ENCODE results near the gene TBC1D22A.

Gene TBC1D22A

DNA sequence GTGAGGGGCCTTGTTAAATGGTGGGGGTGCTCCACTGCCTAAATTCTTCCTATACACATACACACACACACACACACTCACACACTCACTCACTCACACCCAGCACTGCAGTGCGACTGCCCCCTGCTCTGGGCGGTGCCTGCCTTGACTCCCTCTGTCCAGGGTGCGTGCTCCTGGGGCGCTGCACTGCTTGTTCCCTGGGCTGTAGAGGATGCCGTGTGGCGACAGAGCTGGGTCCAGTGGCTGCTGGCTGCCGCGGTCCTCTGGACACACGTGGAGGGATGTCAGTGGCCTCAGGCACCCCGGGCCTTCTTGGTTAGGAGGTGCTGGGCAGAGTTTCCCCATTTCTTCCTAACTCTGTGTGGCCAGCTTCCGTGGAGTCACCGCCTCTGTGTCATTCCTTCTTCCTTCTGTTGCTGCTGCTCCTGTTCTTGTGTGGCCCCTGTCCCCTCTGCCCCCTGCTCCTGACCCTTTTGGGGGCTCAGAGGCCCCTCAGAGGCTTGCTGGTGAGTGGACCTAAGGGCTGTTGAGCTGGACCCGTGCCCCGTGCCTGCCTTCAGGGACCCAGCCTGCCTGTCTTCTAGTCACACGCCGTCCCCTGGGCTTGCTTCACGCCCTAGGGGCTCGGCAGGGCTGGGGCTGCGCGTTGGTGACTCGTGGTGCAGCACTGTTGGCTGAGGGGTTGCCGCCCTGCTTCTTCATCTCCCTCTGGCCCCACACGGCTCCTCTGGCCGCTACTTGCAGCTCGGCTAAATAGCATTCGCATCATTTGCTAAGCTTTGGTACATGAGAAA, 147.0 kb downstream of the TBC1D22A start:
- no peak for DNase-seq (ENCODE audit: low read depth in 2 of 2)

DNA sequence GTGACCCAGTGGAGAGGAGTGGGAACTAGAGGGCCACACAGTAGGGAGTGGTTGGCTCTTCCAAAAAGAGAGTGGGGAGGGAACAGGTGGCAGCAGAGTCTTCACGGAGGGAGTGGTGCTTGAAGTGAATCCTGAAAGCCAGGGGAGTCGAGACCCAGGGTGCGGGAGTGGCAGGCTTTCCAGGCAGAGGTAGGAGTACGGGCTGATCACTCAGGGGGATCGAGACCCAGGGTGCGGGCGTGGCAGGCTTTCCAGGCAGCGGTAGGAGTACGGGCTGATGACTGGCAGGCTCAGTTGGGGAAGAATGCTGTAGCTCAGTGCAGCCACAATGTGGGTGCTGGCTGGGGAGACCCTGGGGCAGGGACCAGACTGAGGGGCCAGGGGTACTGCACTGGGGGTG, 148.2 kb downstream of the TBC1D22A start:
- no peak for DNase-seq (ENCODE audit: low read depth in 2 of 2)

DNA sequence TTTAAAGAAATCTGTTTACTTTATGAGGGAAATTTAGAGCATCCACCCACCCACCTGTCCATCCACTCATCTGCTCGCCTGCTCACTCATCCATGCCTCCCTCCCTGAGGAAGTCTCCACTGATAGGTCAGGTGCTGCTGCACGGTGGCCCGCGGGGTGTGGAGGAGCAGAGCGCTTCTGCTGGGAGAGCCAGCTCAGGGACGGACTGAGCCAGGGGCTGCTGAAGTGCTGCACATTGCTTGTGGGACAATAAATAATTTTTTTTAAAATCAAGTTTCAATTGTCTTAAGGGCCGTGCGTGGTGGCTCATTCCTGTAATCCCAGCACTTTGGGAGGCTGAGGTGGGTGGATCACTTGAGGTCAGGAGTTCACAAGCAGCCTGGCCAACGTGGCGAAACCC, 148.9 kb downstream of the TBC1D22A start:
- no peak for DNase-seq (ENCODE audit: low read depth in 2 of 2)

DNA sequence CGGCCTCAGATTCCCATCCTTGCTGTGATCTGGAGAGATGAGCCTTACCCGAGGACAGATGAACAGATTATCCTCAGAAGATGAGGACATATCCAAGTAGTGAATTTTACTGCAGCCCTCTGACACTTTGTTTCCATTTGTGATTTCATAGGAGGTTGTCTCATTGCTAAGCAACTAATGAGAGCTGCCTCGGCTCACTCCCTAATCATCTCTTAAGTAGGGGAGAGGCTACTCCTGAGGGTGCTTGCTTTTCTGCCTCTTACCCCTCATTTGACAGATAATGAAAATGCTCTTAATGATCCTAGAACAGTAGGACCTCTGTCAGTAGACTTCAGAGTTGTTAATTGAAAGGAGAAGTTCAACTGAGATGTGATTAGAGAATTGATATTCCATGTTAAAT, 150.9 kb downstream of the TBC1D22A start:
- DNase-seq (ENCODE audit: low read depth in 2 of 2), result no peak

DNA sequence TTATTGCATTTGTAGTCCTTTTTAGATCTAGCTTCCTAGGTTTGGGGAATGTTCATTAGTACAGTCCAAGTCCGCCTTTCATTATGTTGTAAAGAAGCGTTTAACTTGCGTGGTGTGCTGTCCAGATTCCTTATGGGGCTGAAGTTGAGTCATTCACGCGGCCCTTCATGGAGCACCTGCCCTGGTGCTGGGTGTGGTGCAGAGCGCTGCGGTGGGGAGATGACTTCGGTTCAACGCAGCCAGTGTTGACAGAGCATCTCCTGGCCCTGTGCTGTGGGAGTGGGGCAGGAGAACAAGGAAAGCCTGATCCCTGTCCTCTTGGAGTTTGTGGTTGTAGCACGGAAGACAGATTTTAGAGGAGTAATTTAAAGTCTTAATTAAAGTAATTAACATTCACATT, 152.0 kb downstream of the TBC1D22A start:
- no peak for DNase-seq (ENCODE audit: low read depth in 2 of 2)

DNA sequence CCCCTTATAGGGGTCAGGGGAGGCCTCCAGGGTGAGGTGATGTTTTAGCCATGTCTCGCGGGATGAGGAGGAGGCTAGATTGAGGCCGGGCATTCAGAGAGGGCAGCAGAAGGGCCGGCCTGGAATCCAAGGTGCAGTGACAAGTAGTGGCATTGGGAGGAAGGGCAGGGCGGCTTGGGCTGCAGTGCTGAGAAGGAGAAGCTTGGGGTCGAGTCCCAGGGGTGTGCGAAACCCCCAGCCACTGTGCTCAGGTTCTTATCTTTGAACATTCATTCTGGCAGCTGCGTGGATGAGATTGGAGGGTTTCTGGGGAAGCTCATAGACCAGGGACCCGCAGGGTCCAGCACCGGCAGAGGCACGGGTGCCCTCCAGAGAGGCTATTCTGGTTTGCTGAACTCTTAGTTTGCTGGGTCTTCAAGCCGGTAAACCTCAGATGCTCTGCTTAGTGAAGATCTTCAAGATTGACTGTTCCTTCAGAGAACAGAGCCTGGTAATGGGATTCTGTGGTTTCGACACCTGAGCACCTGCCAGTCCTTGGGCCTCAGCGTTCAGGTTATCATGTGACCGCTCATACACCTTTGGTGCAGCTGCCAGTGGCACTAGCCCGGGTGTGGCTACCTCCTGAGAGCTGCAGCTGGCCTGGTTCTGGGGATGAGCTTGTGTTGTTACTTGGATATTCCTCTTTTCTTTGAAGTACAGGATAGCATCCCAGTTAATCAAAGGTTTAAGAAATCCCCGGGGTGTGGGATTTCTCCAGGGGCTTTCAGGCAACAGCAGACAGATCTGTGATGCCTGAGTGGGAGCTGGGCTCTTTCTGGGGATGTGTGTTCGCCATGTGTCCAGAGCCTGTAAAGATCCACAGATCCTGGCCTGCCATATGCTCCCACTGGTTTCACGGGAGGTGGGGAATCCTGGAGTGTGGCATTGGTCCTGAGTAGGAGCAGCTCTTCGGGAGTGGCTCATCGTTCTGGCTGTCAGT, 152.8 kb downstream of the TBC1D22A start:
- no peak for DNase-seq (ENCODE audit: low read depth in 2 of 2)

DNA sequence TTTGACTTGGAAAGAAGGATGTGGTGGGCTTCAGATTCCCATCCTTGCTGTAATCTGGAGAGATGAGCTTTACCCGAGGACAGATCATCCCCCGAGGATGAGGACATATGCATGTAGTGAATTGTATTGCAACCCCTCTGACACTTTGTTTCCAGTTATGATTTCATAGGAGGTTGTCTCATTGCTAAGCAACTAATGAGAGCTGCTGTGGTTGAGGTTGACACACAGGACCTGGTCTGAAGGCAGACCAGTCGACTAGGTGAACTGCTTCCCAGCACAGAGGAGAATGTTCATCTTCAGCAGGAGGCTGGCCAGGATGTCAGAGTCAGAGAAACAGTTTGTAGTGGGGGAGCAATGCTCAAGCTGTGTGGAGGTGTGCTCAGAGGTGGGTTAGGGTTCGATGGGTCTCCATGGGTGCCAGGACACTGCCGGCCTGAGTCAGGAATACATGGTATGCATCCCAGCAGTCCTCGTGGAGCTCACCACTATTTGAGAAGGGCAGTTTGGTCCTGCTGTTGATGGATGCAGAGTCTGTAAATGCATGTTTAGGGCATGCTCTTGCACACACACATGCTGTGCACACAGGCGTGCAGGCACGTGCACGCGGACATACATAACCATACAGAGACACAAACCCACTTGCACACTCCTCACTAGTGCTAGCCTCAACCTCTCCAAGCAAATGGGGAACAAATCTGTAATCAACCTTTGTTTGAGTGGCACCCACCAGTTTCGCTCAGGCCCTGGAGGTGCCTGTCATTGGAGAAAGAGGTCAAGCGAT, 153.7 kb downstream of the TBC1D22A start:
- no peak for DNase-seq (ENCODE audit: low read depth in 2 of 2)

DNA sequence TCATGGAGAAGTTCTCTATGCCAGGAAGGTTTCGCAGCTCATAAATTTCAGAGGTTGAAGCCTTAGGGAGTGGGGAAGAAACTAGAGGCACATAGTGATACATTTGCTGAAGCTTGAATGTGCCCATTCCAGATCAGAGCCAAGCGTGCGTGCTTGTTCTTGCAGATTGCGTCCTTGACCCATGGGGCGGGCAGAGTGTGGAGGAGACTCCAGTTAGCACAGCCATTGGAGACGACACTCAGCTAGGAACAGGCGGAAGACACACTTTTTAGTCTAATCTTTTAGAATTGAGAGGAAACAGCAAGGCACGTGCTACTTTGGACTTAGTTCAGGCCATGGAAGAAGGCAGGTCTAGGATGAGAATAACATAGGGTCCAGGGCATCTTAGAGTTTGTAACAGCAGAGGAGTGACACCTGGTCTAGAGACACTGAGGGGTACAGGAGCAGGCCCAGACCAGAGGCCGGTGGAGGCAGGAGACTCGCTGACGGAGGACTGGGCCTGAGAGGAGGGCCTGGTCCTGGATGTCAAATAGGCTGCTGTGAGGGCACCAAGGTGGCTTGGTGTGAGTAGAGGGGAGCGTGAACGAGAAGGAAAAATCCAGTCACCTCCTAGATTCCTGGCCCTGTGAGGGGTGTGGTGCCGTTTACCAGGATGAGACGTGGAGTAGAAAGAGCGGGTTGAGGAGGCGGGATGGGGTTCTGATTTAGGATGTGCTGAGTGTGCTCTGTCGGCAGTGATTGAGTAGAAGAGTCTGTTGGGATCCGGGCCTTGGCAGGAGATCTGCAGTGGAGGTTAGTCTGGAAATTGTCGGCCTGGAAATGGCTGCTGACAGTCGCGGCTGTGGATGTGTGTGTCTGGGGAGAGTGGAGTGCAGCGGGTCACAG, 154.7 kb downstream of the TBC1D22A start:
- no peak for DNase-seq (ENCODE audit: low read depth in 2 of 2)

DNA sequence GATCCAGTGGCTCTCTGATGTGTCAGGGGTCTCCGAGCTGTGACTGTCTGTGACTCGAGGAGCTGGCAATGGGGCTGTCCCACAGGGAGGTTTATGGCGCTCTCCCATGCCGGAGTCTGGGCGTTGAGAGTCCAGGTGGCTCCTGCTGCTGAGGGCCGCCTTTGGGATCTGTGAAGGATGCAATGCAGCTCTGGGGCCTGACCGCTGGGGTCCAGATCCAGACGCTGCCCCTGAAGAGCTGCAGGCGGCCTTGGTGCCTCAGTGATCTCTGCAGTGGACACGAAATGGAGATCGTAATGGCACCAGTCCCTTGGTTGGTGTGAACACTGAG, 155.3 kb downstream of the TBC1D22A start:
- no peak for DNase-seq (ENCODE audit: low read depth in 2 of 2)

DNA sequence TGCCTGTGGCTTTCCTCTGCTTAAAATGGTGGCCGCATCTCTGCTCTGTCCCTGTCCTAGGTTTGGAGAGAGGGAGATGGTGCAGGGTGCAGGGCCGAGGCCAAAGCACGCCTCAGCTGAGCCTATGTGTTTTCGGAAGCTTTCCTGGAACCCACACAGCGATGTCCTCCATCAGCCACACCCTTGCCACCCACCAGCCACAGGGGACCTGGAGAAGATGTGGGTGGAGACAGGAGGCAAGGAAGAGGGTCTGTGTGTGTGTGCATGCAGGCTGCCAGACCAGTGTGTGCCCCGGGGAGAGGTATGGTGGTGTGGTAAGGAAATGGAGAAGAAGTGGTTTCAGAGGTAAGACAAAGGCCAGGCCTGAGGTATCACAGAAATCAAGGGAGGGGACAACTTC, 155.7 kb downstream of the TBC1D22A start:
- no peak for DNase-seq (ENCODE audit: low read depth in 2 of 2)

DNA sequence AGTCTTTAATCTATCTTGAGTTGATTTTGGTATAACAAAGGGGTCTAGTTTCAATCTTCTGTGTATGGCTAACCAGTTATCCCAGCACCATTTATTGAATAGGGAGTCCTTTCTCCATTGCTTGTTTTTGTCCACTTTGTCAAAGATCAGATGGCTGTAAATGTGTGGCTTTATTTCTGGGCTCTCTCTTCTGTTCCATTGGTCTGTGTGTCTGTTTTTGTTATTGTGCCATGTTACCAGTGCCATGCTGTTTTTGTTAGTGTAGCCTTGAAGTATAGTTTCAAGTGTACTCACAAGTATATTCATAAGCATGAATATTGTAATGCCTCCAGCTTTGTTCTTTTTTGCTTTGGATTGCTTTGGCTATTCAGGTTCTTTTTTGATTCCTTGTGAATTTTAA, 159.6 kb downstream of the TBC1D22A start:
- DNase-seq (ENCODE audit: low read depth in 2 of 2), result no peak

DNA sequence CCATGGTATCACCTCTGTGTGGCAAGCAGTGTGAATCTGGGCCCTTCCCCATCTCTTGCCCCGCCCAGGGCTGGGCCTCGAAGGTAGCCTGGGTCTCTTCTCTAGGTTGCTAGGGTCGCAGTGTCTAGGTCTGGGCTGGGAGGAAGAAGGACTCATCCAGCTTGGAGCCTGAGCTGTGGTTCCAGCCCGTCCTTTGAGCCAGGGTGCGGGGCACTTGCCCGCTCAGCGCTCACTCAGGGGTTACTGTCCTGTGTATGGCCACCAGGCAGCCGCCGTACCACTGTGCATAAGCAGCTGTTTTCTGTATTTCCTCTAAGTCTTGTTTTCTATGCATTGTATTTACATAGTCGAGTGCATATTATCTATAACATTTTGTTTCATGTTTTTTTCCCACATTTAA, 160.9 kb downstream of the TBC1D22A start:
- no peak for DNase-seq (ENCODE audit: low read depth in 2 of 2)

DNA sequence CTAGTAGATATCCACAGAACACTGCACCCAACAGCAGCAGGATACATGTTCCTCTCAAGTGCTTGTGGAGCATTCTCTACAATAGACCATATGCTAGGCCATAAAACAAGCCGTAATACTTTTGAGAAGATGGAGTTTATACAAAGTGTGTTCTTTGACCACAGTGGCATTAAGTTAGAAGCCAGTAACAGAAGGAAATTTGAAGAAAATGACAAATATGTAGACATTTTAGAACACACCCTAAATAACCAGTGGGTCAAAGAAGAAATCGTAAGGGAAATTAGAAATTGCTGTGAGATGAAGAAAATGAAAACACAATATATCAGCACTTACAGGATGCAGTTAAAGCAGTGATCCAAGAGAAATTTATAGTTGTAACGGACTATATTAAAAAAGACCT, 163.4 kb downstream of the TBC1D22A start:
- no peak for DNase-seq (ENCODE audit: low read depth in 2 of 2)

DNA sequence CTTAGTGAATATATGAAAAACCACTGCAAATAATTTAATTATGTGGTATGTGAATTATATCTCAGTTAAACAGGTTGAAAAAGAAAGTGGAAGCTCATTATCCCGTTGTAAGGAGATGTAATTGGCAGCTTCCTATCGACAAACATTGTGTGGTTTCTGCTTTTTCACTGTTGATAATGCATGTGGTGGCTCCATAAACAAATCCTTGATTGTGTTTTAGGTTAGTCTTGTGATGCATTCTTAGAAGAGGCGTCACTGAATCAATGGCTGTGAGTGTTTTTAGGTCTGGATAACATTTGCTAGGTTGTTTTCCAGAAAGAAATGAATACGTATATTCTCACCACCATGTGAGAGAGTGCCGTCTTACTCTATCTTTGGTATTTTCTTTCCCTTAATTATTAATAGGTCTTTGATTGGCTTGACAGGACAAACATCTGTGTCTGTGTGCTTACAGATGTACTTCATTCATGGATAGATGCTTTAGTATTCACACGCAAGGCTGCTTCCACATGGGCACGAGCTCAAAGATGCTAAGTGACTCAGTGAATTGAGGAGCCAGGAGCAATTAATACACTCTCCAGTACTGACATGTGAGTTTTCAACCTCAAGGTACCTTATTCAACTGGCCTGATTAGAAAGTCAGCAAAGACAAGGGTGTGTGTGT, 166.7 kb downstream of the TBC1D22A start:
- DNase-seq (ENCODE audit: low read depth in 2 of 2), result peak; percentile 39 to 43

DNA sequence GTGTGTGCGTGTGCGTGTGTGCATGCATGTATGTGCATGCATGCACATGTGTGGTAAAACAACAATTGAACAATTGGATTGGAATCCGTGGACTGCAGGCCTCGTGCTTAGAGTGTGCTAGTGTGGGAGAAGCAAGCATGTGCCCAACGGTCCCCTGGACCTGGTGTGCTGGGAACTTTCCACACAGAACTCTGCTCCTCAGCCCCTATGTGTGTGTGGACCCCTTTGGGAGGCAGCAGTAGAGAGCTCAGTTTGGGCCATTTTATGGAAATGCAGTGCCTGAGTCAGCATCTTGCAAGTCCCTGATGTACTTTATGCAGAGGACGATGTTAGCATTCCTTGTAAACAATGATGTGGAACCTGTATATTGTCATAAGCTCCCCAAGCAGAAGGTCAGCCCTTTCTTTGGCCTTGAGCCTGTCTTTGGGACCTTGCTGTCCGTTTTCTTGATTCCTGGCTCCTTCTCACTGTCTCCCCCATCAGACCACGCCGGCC, 167.3 kb downstream of the TBC1D22A start:
- DNase-seq (ENCODE audit: low read depth in 2 of 2), result no peak

DNA sequence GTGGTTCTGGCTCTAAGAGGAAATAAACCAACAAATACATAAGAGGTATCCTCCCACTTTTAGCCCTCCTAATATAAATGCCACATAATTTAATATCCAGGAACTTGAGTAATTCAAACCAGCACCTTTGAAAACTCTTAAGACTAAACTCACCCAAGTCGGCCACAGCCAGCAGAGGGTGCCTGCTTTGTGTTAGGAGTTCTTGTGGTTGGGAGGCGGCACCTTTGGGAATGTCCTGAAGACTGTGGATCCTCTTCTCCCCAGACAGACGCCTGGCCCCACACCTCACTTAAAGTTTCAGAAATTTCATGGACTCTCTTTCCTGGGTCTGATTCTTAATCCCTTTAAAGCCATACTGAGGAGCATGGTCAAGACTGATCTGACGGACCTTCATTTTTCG, 169.0 kb downstream of the TBC1D22A start:
- DNase-seq (ENCODE audit: low read depth in 2 of 2), result no peak

DNA sequence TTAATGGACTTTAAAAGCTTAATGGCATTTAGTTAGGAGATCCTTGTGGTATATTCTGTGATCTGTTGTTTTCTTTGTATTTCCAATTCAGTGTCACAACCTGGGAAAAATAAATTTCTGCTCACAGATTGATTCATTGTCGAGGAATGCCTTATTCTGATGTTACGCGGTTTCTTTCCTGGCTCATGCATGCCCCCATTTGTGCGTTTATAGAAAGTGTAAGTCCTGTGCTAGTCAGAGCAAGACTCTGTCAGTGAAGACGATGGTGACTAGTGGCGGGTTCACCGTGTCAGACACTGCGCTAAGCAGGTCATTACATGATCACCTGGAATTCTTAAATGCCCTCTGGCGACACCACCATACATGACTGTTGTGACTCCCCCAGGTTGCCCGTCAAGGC, 169.4 kb downstream of the TBC1D22A start:
- DNase-seq (ENCODE audit: low read depth in 2 of 2), result no peak

DNA sequence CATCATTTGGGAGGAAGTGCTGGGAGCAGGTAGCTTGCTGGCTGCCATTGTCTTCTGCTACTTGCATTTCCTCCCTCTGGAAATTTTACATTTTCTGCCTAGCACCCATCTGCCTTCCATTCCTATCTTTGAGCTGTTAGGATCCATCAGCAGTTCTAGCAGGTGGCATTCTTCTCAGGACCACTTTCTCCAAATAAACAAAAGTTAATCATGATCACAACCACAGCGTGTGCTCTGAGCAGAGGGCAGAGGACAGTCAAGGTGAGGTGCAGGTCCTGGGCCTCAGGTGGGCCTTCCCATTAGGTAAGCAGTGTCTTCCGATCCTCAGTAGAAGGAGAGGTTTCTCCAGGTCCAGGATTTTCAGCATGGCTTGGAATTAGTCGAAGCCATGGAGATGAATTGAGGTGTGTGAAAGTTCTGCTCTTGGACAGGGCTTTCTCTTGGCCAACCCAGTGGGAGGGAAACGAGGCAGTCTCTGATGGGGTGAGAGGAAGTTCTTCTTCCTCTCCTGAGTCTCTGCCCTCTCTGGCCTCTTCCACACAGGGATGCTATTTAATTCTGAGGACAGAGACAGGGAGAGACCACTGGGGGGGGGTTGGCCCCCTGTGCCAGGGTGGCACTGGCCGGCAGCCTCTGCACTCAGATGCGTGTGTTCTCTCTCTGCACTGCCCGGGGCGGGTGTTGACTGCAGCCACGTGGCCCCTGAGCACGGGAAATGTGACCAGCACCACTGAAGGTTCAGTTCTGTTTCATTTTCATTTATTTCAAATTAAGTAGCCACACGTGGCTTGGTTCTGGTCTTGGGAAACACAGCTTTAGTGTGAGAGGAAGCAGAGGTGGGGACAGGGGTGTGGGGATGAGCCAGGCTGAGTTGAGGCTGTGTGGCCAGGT, 170.8 kb downstream of the TBC1D22A start:
- DNase-seq (ENCODE audit: low read depth in 2 of 2), result no peak

DNA sequence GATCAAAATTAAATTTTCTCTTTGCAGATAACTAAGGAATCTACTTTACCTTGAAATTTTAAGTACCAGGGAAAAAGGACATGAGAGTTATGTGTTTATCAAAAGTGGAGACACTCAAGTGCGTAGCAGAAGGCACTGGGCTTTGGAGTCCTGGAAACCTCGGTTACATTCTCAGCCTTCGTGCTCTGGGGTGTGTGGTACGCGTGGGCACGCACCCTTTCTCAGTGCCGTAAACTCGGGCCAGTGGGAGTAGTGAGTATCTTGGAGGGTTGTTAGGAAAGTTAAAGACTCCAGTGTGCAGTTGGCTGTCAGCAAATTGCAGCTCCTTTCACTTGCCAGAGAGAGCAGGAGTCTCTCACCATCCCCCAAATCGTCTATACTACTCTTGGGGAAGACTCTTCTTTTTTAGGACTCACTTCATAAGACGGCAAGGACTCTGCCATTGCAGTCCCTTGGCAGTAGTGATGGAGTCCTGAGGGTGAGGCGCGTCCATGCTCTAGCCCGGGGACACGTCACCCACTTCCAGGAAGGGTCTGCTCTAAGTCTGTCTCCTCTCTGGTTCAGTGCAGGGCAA, 171.8 kb downstream of the TBC1D22A start:
- DNase-seq (ENCODE audit: low read depth in 2 of 2), result no peak
